Activated T-cell treated with anti-CD3 and anti-CD28 coated beads, Interleukin-2, amount 50 U/mL, for 72 hours (primary cell): ENCODE data around the gene UCK2. TPM values are rescaled to one million over a fixed set of nuclear protein-coding genes. Genes with fewer than 3 reads are reported as not detected.
A peak's percentile ranks its signal among the peaks of the same experiment; 100 is the strongest.

Experiments
- ATAC-seq, 2 donors: fragments of 150-1000 bp; cut with Tn5 transposase; replicated peaks in 1 of 2; 2 replicates each; pipeline ENCODE4 v1.10.0; 2021; ENCODE audit warnings: moderate library complexity in 2 of 2, mild to moderate bottlenecking in 1 of 2
- DNase-seq, 2 donors: peaks; one replicate each; pipeline ENCODE4 v3.0.0; 2021 to 2022; ENCODE audit warnings: mixed read lengths in 1 of 2
- H3K27ac Mint-ChIP-seq: one replicate; pipeline ENCODE4 v1.8.0; 2022; ENCODE audit warnings: mild to moderate bottlenecking, moderate library complexity, mixed read lengths
- H3K27me3 Mint-ChIP-seq: one replicate; pipeline ENCODE4 v1.8.0; 2022; ENCODE audit warnings: low read depth, mixed read lengths
- H3K36me3 Mint-ChIP-seq, 2 donors: one replicate each; pipeline ENCODE4 v1.8.0; 2022; ENCODE audit warnings: mixed read lengths in 2 of 2, mild to moderate bottlenecking in 1 of 2; ENCODE audit not compliant: insufficient read depth in 2 of 2
- H3K4me1 Mint-ChIP-seq: one replicate; pipeline ENCODE4 v1.8.0; 2022; ENCODE audit warnings: low read depth, mixed read lengths
- H3K4me3 Mint-ChIP-seq, 2 donors: one replicate each; pipeline ENCODE4 v1.8.0; 2022; ENCODE audit warnings: mild to moderate bottlenecking in 2 of 2, mixed read lengths in 2 of 2, moderate library complexity in 2 of 2
- H3K9me3 Mint-ChIP-seq, 2 donors: one replicate each; pipeline ENCODE4 v1.8.0; 2022; ENCODE audit warnings: mixed read lengths in 2 of 2
- total RNA-seq, 2 donors: library from RNA; stranded (reverse); gene quantifications; one replicate each; pipeline ENCODE4 v1.2.3, GENCODE V29; 2022

UCK2 gene
- total RNA-seq, 2 donors from 2014 or later, result 39.8 to 47.3 TPM

- DNase-seq (no peak), ATAC-seq (no peak)
- H3K9me3 Mint-ChIP-seq, result no peaks in the 10 kb centered on the region
- no peak overlapping the region for H3K4me3 Mint-ChIP-seq
- no peaks in the 10 kb centered on the region for H3K27me3 Mint-ChIP-seq
- no peaks in the 10 kb centered on the region for H3K4me1 Mint-ChIP-seq
- H3K36me3 Mint-ChIP-seq, result peaks cover 3 to 33% of the 10 kb centered on the region in 2 donors
- no peak overlapping the region for H3K27ac Mint-ChIP-seq
Observed at GRCh38 chr1:165894591-165894990, 67.2 kb downstream of the UCK2 start.

- Mint-ChIP-seq H3K27ac (no peak overlapping the region), H3K4me3 (no peak overlapping the region), H3K9me3 (no peaks in the 10 kb centered on the region), H3K36me3 (peaks cover 3 to 30% of the 10 kb centered on the region in 2 donors), H3K27me3 (no peaks in the 10 kb centered on the region), H3K4me1 (no peaks in the 10 kb centered on the region)
- ATAC-seq (no peak), DNase-seq (no peak)
Observed at GRCh38 chr1:165895451-165895871, 68.0 kb downstream of the UCK2 start.

- Mint-ChIP-seq H3K9me3 (no peaks in the 10 kb centered on the region), H3K36me3 (peaks cover 4 to 29% of the 10 kb centered on the region in 2 donors), H3K4me1 (no peaks in the 10 kb centered on the region), H3K27me3 (no peaks in the 10 kb centered on the region), H3K27ac (no peak overlapping the region), H3K4me3 (no peak overlapping the region)
- DNase-seq, result no peak
- no peak for ATAC-seq
Observed at GRCh38 chr1:165896277-165896676, 68.9 kb downstream of the UCK2 start.

DNA sequence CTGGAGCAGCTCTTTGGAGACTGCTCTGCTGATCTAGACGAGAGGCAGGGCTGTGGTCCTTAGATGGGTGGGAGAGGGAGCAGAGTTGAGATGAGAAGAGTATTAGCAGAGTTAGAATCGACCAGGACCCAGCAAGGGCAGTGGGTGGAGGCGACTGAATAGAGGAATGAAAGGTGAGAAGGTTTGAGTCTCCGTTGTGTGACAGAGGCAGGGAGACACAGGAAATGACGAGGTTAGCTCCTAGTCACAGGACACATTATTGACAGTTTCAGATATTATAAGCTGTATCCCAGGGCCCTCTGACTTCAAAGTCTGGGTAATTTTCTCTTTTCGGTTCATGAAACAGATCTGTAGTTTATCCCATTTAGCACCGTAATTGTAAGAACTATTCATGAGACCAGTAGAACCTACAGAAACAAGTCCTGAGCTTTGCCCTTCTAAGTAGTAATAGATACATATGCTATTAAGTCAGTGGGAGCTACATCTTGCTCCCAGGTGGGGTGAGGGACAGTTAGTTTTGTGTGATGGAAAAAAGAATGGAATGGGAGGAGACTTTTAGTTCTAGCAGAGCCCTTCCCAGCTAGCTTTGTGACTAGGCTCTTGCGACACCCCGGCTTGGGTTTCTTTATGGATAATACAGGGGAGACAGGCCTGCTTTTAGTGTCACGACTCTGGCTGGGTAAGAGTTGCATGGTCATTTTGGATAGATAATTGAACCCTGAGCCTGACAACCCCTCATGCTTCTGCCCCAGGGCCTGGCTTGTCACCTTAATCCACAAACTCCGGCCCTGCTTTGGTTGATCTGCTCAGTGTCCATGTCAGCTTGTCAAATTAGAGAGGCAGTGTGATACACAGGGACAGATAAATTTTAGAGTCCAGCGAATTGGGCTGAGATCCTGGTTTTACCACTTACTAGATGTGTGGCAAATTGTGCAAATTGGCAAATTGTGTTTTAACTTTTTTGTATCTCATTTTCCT, 70.2 kb downstream of the UCK2 start:
- Mint-ChIP-seq H3K27me3 (no peaks in the 10 kb centered on the region), H3K4me1 (no peaks in the 10 kb centered on the region), H3K27ac (no peak overlapping the region), H3K4me3 (no peak overlapping the region), H3K36me3 (peaks cover 3 to 21% of the 10 kb centered on the region in 2 donors), H3K9me3 (no peaks in the 10 kb centered on the region)
- no peak for DNase-seq
- peak in 1 of 2 donors; percentile 33 for ATAC-seq

DNA sequence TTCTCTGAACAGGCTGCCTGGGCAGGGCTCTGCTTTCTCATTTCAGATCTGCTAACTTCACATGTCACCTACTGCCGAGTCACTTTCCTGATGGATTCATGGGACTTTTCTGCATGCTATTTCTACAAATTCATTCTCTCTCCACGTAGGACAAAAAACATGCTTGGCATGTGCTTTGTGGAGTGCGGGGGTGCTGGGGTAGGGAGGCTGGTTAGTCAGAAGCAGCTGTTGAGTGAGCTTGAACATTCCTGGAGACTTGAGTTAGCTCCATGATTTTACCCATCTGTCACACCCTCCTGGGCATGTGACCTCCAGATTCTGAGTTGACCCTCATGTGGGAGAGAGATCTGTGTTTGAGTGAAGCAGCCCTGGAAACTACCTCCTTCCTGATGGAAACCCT, 71.4 kb downstream of the UCK2 start:
- Mint-ChIP-seq H3K27me3 (no peaks in the 10 kb centered on the region), H3K9me3 (no peaks in the 10 kb centered on the region), H3K27ac (no peak overlapping the region), H3K4me3 (no peak overlapping the region), H3K36me3 (peaks cover 3 to 22% of the 10 kb centered on the region in 2 donors), H3K4me1 (no peaks in the 10 kb centered on the region)
- no peak for ATAC-seq
- no peak for DNase-seq

- H3K27me3 Mint-ChIP-seq, result no peaks in the 10 kb centered on the region
- no peak for DNase-seq
- peaks cover 3 to 22% of the 10 kb centered on the region in 2 donors for H3K36me3 Mint-ChIP-seq
Observed at GRCh38 chr1:165899461-165899941, 72.1 kb downstream of the UCK2 start.

GRCh38 chr1:165900576-165901380, 73.4 kb downstream of the UCK2 start:
- Mint-ChIP-seq H3K9me3 (no peaks in the 10 kb centered on the region), H3K27me3 (no peaks in the 10 kb centered on the region), H3K4me3 (no peak overlapping the region), H3K36me3 (peaks cover 3 to 20% of the 10 kb centered on the region in 2 donors), H3K4me1 (no peaks in the 10 kb centered on the region), H3K27ac (no peak overlapping the region)
- ATAC-seq, result no peak
- DNase-seq, result no peak

More at GRCh38 chr1:165899461-165899941, 72.1 kb downstream of the UCK2 start:
- no peaks in the 10 kb centered on the region for H3K9me3 Mint-ChIP-seq
- no peak for ATAC-seq
- H3K4me3 Mint-ChIP-seq, result no peak overlapping the region
- no peak overlapping the region for H3K27ac Mint-ChIP-seq
- H3K4me1 Mint-ChIP-seq, result no peaks in the 10 kb centered on the region

GRCh38 chr1:165902565-165902964, 75.2 kb downstream of the UCK2 start:
- no peak for ATAC-seq
- peaks cover 3 to 18% of the 10 kb centered on the region in 2 donors for H3K36me3 Mint-ChIP-seq
- DNase-seq, result no peak
- no peak overlapping the region for H3K4me3 Mint-ChIP-seq
- H3K27ac Mint-ChIP-seq, result no peak overlapping the region
- no peaks in the 10 kb centered on the region for H3K9me3 Mint-ChIP-seq
- H3K27me3 Mint-ChIP-seq, result no peaks in the 10 kb centered on the region
- H3K4me1 Mint-ChIP-seq, result no peaks in the 10 kb centered on the region

GRCh38 chr1:165903672-165904071, 76.3 kb downstream of the UCK2 start:
- Mint-ChIP-seq H3K27ac (no peak overlapping the region), H3K4me1 (no peaks in the 10 kb centered on the region), H3K36me3 (peaks cover 3 to 10% of the 10 kb centered on the region in 2 donors), H3K27me3 (no peaks in the 10 kb centered on the region), H3K4me3 (no peak overlapping the region), H3K9me3 (no peaks in the 10 kb centered on the region)
- ATAC-seq, result no peak
- DNase-seq, result no peak

GRCh38 chr1:165904948-165905347, 77.5 kb downstream of the UCK2 start:
- H3K36me3 Mint-ChIP-seq, result peaks cover 4 to 10% of the 10 kb centered on the region in 2 donors
- no peak overlapping the region for H3K4me3 Mint-ChIP-seq
- no peaks in the 10 kb centered on the region for H3K9me3 Mint-ChIP-seq
- DNase-seq (no peak), ATAC-seq (no peak)
- H3K4me1 Mint-ChIP-seq, result no peaks in the 10 kb centered on the region
- H3K27me3 Mint-ChIP-seq, result no peaks in the 10 kb centered on the region
- H3K27ac Mint-ChIP-seq, result no peak overlapping the region

GRCh38 chr1:165905853-165906252, 78.4 kb downstream of the UCK2 start:
- ATAC-seq, result no peak
- no peak overlapping the region for H3K27ac Mint-ChIP-seq
- H3K36me3 Mint-ChIP-seq, result peaks cover 4 to 5% of the 10 kb centered on the region in 2 donors

GRCh38 chr1:165907256-165907857, 79.9 kb downstream of the UCK2 start:
- no peaks in the 10 kb centered on the region for H3K27me3 Mint-ChIP-seq
- H3K27ac Mint-ChIP-seq, result no peak overlapping the region
- ATAC-seq, result no peak

More at GRCh38 chr1:165905853-165906252, 78.4 kb downstream of the UCK2 start:
- Mint-ChIP-seq H3K27me3 (no peaks in the 10 kb centered on the region), H3K4me3 (no peak overlapping the region), H3K4me1 (no peaks in the 10 kb centered on the region), H3K9me3 (no peaks in the 10 kb centered on the region)
- DNase-seq, result no peak

More at GRCh38 chr1:165907256-165907857, 79.9 kb downstream of the UCK2 start:
- Mint-ChIP-seq H3K4me3 (no peak overlapping the region), H3K36me3 (peaks cover 1 to 5% of the 10 kb centered on the region in 2 donors), H3K9me3 (no peaks in the 10 kb centered on the region), H3K4me1 (no peaks in the 10 kb centered on the region)
- DNase-seq, result no peak
